ENCODE results near the gene PKMYT1. TPM values are rescaled to one million over a fixed set of nuclear protein-coding genes. Genes with fewer than 3 reads are reported as not detected.

Gene PKMYT1
- total RNA-seq, 1 donor from 2014 or later, result 6.1 TPM

DNA sequence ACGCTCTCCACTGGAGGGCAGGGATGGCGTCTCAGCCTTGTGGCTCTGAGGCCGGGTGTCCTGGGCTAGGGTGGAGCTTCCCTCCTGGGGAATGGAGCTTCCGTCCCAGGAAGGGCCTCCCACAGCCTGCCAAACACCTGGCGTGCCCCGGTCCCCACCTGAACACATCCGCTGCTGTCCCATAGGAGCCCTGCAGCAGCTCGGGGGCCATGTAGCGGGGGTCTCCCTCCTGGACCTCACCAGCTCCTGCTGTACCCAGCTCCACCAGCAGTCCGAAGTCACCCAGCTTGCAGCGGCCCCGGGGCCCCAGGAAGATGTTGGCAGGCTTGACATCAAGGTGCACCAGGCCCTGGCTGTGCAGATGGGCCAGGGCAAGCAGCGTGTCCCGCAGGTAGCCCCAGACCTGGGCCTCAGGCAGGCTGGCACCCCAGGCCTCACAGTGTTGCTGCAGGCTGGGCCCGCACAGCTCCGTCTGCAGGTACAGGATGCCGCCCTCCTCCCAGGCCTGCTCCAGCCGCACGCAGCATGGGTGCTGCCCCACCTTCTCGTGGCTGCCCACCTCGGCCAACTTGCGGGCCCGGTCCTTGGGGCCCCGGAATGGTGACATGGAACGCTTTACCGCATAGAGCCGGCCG, 5.0 kb downstream of the PKMYT1 start:
- Histone ChIP-seq H3K36me3 (ENCODE audit: control insufficient read depth, insufficient read depth, low read length) (peaks cover 1% of the 10 kb centered on the region), H3K4me3 (ENCODE audit: low read depth, low read length) (no peak overlapping the region)
- TF ChIP-seq, protein P1, sequence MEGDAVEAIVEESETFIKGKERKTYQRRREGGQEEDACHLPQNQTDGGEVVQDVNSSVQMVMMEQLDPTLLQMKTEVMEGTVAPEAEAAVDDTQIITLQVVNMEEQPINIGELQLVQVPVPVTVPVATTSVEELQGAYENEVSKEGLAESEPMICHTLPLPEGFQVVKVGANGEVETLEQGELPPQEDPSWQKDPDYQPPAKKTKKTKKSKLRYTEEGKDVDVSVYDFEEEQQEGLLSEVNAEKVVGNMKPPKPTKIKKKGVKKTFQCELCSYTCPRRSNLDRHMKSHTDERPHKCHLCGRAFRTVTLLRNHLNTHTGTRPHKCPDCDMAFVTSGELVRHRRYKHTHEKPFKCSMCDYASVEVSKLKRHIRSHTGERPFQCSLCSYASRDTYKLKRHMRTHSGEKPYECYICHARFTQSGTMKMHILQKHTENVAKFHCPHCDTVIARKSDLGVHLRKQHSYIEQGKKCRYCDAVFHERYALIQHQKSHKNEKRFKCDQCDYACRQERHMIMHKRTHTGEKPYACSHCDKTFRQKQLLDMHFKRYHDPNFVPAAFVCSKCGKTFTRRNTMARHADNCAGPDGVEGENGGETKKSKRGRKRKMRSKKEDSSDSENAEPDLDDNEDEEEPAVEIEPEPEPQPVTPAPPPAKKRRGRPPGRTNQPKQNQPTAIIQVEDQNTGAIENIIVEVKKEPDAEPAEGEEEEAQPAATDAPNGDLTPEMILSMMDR (IDR thresholded peaks at IDR 0.05; ENCODE audit: insufficient read depth, low read length, poor library complexity, severe bottlenecking), result no peak

DNA sequence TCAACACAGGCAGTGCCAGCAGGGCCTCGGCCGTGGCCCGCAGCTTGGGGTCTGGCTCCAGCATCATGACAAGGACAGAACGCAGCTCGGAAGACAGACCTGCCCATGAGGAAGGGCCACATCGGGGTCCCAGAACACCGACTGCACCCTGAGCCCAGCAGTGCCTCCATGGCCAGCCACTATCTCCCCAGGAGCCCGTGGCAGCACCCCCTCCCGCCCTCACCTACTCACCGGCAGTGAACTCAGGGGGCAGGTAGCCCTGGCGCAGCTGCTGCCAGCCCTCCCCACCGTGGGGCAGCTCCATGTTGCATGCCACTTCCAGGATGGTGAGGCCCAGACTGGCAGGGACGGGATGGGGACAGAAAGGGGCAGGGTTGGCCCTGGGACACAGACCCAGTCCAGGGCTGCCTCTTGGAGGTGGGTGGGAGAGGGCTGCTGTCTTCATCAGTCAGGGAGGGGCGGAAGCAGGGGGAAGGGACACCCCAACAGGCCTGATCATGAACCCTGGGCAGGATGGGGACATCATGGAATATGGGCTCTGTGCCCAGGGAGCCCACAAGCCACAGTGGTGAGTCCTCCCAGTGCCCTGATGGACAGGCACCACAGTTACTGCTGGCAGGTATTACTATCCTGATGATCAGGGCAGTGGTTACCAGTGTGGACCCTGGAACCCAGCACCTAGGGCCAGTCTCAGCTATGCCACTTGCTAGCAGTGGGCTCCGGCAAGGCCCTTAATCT, 5.8 kb downstream of the PKMYT1 start:
- DNase-seq (ENCODE audit: low read depth), result no peak
- Histone ChIP-seq H3K27me3 (ENCODE audit: control insufficient read depth, insufficient read depth, low read length) (no peaks in the 10 kb centered on the region), H3K36me3 (ENCODE audit: control insufficient read depth, insufficient read depth, low read length) (peaks cover 1% of the 10 kb centered on the region), H3K4me3 (ENCODE audit: low read depth, low read length) (no peak overlapping the region)
- TF ChIP-seq, protein P1 (IDR thresholded peaks at IDR 0.05; ENCODE audit: insufficient read depth, low read length, poor library complexity, severe bottlenecking), result no peak

More for the DNA sequence above, 5.0 kb downstream of the PKMYT1 start:
- no peak for DNase-seq (ENCODE audit: low read depth)
- H3K27me3 ChIP-seq (ENCODE audit: control insufficient read depth, insufficient read depth, low read length), result no peaks in the 10 kb centered on the region

DNA sequence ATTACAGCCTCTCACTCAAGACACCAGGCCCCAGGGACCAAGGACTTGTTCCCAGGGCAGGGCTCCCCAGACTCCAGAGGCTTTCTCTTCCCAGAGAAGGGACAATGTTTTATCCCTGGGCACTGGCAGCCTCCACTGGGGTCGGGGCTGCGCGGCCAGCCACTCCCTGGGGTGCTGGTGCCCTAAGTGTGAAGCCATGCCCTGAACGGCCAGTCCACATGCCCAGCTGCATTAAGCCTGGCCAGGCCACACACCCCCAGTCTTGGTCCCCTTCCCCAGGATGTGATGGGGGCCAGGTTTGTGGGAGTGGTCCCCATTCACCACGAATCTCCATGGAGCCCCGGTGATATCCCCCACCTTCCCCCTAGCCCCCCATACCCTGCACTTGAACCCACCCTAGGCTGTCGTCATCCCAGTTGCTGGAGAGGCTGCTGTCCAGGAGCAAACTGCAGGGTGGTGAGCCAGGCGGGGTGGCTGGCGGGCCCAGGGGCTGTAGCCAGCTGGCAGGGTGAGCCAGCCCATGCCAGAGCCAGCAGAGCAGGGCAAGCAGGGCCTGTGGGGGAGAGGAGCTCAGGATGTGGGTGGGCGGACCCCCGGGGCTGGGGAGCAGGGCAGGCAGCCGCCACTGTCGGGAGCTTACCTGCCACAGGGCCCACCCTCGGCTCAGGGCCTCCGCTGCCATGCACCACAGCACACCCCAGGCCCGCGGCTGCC, 6.5 kb downstream of the PKMYT1 start:
- Histone ChIP-seq H3K27me3 (ENCODE audit: control insufficient read depth, insufficient read depth, low read length) (no peaks in the 10 kb centered on the region), H3K36me3 (ENCODE audit: control insufficient read depth, insufficient read depth, low read length) (peaks cover 1% of the 10 kb centered on the region), H3K4me3 (ENCODE audit: low read depth, low read length) (no peak overlapping the region)
- DNase-seq (ENCODE audit: low read depth), result no peak
- TF ChIP-seq, protein P1 (IDR thresholded peaks at IDR 0.05; ENCODE audit: insufficient read depth, low read length, poor library complexity, severe bottlenecking), result no peak

DNA sequence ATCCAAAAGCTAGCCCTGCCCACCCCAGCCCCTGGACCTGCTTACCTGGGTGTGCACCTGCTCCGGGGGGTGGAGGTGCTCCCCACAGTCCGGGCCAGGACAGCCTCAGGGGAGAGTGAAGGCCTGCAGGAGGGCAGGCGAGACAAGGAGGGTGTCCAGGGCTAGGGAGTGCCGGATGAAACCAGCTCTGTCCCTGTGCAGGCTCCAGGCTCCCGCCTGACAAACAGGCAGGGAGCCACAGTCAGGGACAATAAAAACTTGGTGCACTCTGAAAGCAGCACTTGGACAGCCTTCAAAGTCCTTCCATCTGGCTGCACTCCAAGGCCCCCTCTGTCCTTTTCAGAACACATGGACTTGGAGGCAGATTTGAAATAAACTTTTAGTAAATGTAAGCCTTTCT, 7.2 kb downstream of the PKMYT1 start:
- Histone ChIP-seq H3K4me3 (ENCODE audit: low read depth, low read length) (no peak overlapping the region), H3K36me3 (ENCODE audit: control insufficient read depth, insufficient read depth, low read length) (peaks cover 1% of the 10 kb centered on the region), H3K27me3 (ENCODE audit: control insufficient read depth, insufficient read depth, low read length) (peaks cover 1% of the 10 kb centered on the region)
- DNase-seq (ENCODE audit: low read depth), result no peak
- TF ChIP-seq, protein P1 (IDR thresholded peaks at IDR 0.05; ENCODE audit: insufficient read depth, low read length, poor library complexity, severe bottlenecking), result no peak

DNA sequence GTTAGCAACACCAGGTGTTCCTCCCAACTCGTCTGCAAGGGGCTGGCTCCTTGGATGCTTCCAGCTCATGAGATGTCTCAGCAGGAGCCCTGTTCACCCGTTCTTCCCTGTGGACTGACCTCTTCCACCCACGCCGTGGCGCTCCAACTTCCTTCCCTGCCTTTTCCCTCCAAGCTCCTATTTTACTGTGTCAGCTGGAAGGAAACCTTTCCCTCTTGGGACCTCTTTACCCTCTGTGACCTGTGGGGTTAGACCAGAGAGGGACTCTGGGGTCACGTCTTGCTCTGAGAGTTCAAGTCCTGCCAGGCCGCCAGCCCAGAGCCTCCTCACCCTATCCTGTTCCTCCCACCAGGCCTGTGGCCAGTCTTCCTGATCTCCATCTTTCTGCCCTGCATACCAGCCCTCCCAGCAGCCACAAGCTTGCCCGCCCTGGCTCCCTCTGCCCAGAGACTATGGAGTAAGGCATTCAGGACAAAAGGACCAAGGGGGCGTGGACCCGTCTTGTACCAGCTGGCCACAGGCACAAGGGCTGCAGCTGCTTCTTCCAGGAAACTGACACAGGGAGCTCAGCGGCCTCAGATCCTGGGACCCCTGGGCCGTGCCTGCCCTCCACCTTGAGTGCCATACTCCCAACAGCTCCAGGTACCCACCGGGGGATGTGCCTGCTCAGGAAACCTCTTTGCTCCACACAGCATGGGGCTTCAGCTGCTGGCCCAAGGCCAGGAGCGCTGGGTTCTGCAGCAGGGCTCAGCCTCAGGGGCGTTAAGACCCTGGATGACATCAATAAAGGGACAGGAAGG, 8.1 kb downstream of the PKMYT1 start:
- no peak for DNase-seq (ENCODE audit: low read depth)
- Histone ChIP-seq H3K4me3 (ENCODE audit: low read depth, low read length) (no peak overlapping the region), H3K36me3 (ENCODE audit: control insufficient read depth, insufficient read depth, low read length) (peaks cover 1% of the 10 kb centered on the region), H3K27me3 (ENCODE audit: control insufficient read depth, insufficient read depth, low read length) (peaks cover 10% of the 10 kb centered on the region)
- TF ChIP-seq, protein P1 (IDR thresholded peaks at IDR 0.05; ENCODE audit: insufficient read depth, low read length, poor library complexity, severe bottlenecking), result no peak
